ENCODE measurements around the gene ADCK1. TPM values are rescaled to one million over a fixed set of nuclear protein-coding genes. Genes with fewer than 3 reads are reported as not detected.

ADCK1 gene
- total and polyA plus RNA-seq, 9 of the 15 experiments (the other 6 are each of a cell fraction or from before 2014, with no cell fraction given) = 2.8 to 8.9 (median 4.3) TPM

- TF ChIP-seq ESRRA (IDR thresholded peaks at IDR 0.05; ENCODE audit: borderline replicate concordance, low read depth) = peak; percentile 73
- no peak for TF ChIP-seq ZNF175 (CRISPR knock-in tag; IDR thresholded peaks at IDR 0.05; ENCODE audit: low read depth)
- TF ChIP-seq CC2D1A (IDR thresholded peaks at IDR 0.05) = no peak
- no peak for TF ChIP-seq NFE2L1 (tag; IDR thresholded peaks at IDR 0.05; ENCODE audit: borderline replicate concordance, low read depth)
- TF ChIP-seq RAD51 (IDR thresholded peaks at IDR 0.05; ENCODE audit: borderline replicate concordance, low read depth) = no peak
- no peak for TF ChIP-seq ZNF121 (CRISPR knock-in tag; conservative IDR thresholded peaks at IDR 0.05)
- TF ChIP-seq TRIM24 (IDR thresholded peaks at IDR 0.05) = no peak
Measured at GRCh38 chr14:77908847-77909246, 108.9 kb downstream of the ADCK1 start (continued).

GRCh38 chr14:77909911-77910310, 110.0 kb downstream of the ADCK1 start:
- CTCF ChIA-PET (ENCODE audit: low intra/inter-chr PET ratio) = no interaction called here
- Histone ChIP-seq H3K9me3 (replicated peaks; ENCODE audit: control insufficient read depth, insufficient read depth, low read depth, low read length) (no peaks in the 10 kb centered on the region), H3K9ac (ENCODE audit: insufficient read depth in 1 of 2, low read depth in 2 of 2, low read length in 2 of 2) (peak overlapping the region in 1 of 2 experiments; percentile 56; a peak in 1 of 4 replicates), H3K27ac (ENCODE audit: extremely low read depth, low read depth, low read length) (no peak overlapping the region; the same call in 2 of the 3 replicates), H2AFZ (ENCODE audit: low read depth, low read length) (0 out of 2 replicates have a peak overlapping the region, but pooled peaks have one; percentile 1), H3K36me3 (ENCODE audit: control insufficient read depth, insufficient read depth, low read length) (no peaks in the 10 kb centered on the region; the same call in 1 of the 3 replicates), H3K79me2 (ENCODE audit: control insufficient read depth, insufficient read depth, low read length) (no peaks in the 10 kb centered on the region), H4K20me1 (replicated peaks; ENCODE audit: control insufficient read depth, insufficient read depth, low read length) (no peaks in the 10 kb centered on the region), H3K4me1 (replicated peaks in 1 of 2; ENCODE audit: control insufficient read depth in 2 of 2, insufficient read depth in 2 of 2, low read length in 2 of 2) (peaks cover 34 to 43% of the 10 kb centered on the region in 2 experiments; a peak in 4 of 5 replicates), H3K9me1 (ENCODE audit: control insufficient read depth, insufficient read depth, low read length) (no peaks in the 10 kb centered on the region), H3K4me2 (ENCODE audit: insufficient read depth, low read length) (no peak overlapping the region), H3K4me3 (no peak overlapping the region), H3K27me3 (ENCODE audit: control insufficient read depth in 2 of 2, insufficient read depth in 2 of 2, low read length in 2 of 2) (no peaks in the 10 kb centered on the region)
- no TSS peak for BruUV-seq (replicated peaks)
- in situ Hi-C loops (cut with MboI) = no loop called here
- no peak for DNase-seq (ENCODE audit: extremely low read depth in 1 of 4, low spot score in 3 of 4)
- no peak for ATAC-seq
- 72% methylated on average over 3 of the region's 3 CpGs for WGBS (ENCODE audit: insufficient coverage, low coverage, missing lambda C conversion rate)
- intact Hi-C loops (cut with micrococcal nuclease) = no loop called here
- POLR2A ChIA-PET = interaction anchor here (0.6 kb wide), 1 partner anchor 213 kb away, joined by 3 read pairs; no protein-coding TSS in a partner anchor
- no peak for FAIRE-seq
- no peak for TF ChIP-seq ARID3B (CRISPR knock-in tag; IDR thresholded peaks at IDR 0.05; ENCODE audit: borderline replicate concordance)
- no peak for TF ChIP-seq NFIX (CRISPR knock-in tag; IDR thresholded peaks at IDR 0.05; ENCODE audit: low read depth)
- no peak for TF ChIP-seq HDGF (IDR thresholded peaks at IDR 0.05)
- TF ChIP-seq KAT8 (IDR thresholded peaks at IDR 0.05; ENCODE audit: low read depth) = no peak
- TF ChIP-seq CBX1 (IDR thresholded peaks at IDR 0.05; ENCODE audit: low read depth) = no peak
- TF ChIP-seq RFX5 (IDR thresholded peaks at IDR 0.05; ENCODE audit: low read depth, low read length) = no peak
- no peak for TF ChIP-seq CEBPG (CRISPR knock-in tag; IDR thresholded peaks at IDR 0.05)
- no peak for TF ChIP-seq CEBPG (tag; conservative IDR thresholded peaks at IDR 0.05 in 1 of 2, IDR thresholded peaks at IDR 0.05 in 1 of 2)
- TF ChIP-seq DPF2 (IDR thresholded peaks at IDR 0.05) = no peak
- TF ChIP-seq TBP (optimal IDR thresholded peaks at IDR 0.05; ENCODE audit: low read depth, low read length) = no peak
- no peak for TF ChIP-seq ZNF311 (CRISPR knock-in tag; IDR thresholded peaks at IDR 0.05)
- TF ChIP-seq ZNF586 (CRISPR knock-in tag; conservative IDR thresholded peaks at IDR 0.05) = no peak
- no peak for TF ChIP-seq MYC (IDR thresholded peaks at IDR 0.05; ENCODE audit: low read depth, low read length)
- no peak for TF ChIP-seq MYC (CRISPR knock-in tag; IDR thresholded peaks at IDR 0.05; ENCODE audit: borderline replicate concordance, low read depth)
- no peak for TF ChIP-seq ZNF444 (CRISPR knock-in tag; IDR thresholded peaks at IDR 0.05)
- no peak for TF ChIP-seq MEIS2 (IDR thresholded peaks at IDR 0.05; ENCODE audit: partially characterized antibody)
- no peak for TF ChIP-seq IRF1 (CRISPR knock-in tag; IDR thresholded peaks at IDR 0.05; ENCODE audit: borderline replicate concordance)

All from K562 (cell line).